BLaER1 (cell line): ENCODE measurements around the gene MFSD11.
A peak's percentile ranks its signal among the peaks of the same experiment; 100 is the strongest.
"Not testable (repeated sequence)": the region's sequence is repeated elsewhere in the genome, so short reads cannot be mapped to it uniquely, and the experiment has no call there.

ENCODE experiments used
- H3K27ac ChIP-seq: shearing (Covaris generic); formaldehyde crosslinking; 2 replicates; pipeline ENCODE4 v1.8.1; 2022
- H3K27me3 ChIP-seq: shearing (Covaris generic); formaldehyde crosslinking; 2 replicates; pipeline ENCODE4 v1.8.1; 2022
- H3K36me3 ChIP-seq: shearing (Covaris generic); formaldehyde crosslinking; 2 replicates; pipeline ENCODE4 v1.8.1; 2022
- H3K4me1 ChIP-seq: shearing (Covaris generic); formaldehyde crosslinking; 2 replicates; pipeline ENCODE4 v1.8.1; 2022
- H3K4me2 ChIP-seq: shearing (Covaris generic); formaldehyde crosslinking; 2 replicates; pipeline ENCODE4 v1.8.1; 2022
- H3K4me3 ChIP-seq: shearing (Covaris generic); formaldehyde crosslinking; 2 replicates; pipeline ENCODE4 v1.8.1; 2022
- H3K9ac ChIP-seq: shearing (Covaris generic); formaldehyde crosslinking; 2 replicates; pipeline ENCODE4 v1.8.1; 2022
- H3K9me3 ChIP-seq: shearing (Covaris generic); formaldehyde crosslinking; 2 replicates; pipeline ENCODE4 v1.8.1; 2022
- H4K20me1 ChIP-seq: shearing (Covaris generic); formaldehyde crosslinking; 2 replicates; pipeline ENCODE4 v1.8.1; 2022
- Cebpa-rat ChIP-seq: shearing (Covaris generic); IDR thresholded peaks from 2 replicates; pipeline ENCODE4 v1.8.1; 2022

MFSD11 gene

GRCh38 chr17:76757256-76757655 lies 19.3 kb downstream of the MFSD11 start:
- no peak for TF ChIP-seq Cebpa-rat
- Histone ChIP-seq H4K20me1 (no peaks in the 10 kb centered on the region), H3K9me3 (peaks cover 9% of the 10 kb centered on the region; the same call in 1 of the 2 replicates), H3K4me2 (no peak overlapping the region), H3K4me3 (no peak overlapping the region), H3K27me3 (no peaks in the 10 kb centered on the region), H3K4me1 (peaks cover 9% of the 10 kb centered on the region), H3K27ac (no peak overlapping the region), H3K9ac (no peak overlapping the region), H3K36me3 (peaks cover 63% of the 10 kb centered on the region)

GRCh38 chr17:76758570-76758969 lies 20.7 kb downstream of the MFSD11 start:
- H3K27ac ChIP-seq = no peak overlapping the region
- peaks cover 11% of the 10 kb centered on the region; the same call in 1 of the 2 replicates for H3K9me3 ChIP-seq
- H3K4me1 ChIP-seq = peaks cover 3% of the 10 kb centered on the region
- H3K36me3 ChIP-seq = peaks cover 75% of the 10 kb centered on the region
- no peak overlapping the region for H3K4me2 ChIP-seq
- H4K20me1 ChIP-seq = no peaks in the 10 kb centered on the region
- TF ChIP-seq Cebpa-rat = no peak
- H3K9ac ChIP-seq = no peak overlapping the region
- H3K4me3 ChIP-seq = no peak overlapping the region
- H3K27me3 ChIP-seq = no peaks in the 10 kb centered on the region

GRCh38 chr17:76772842-76773525 lies 35.1 kb downstream of the MFSD11 start:
- peaks cover 15% of the 10 kb centered on the region for H3K4me1 ChIP-seq
- 0 out of 2 replicates have a peak overlapping the region, but pooled peaks have one; percentile 1 for H3K4me3 ChIP-seq
- H3K27me3 ChIP-seq = no peaks in the 10 kb centered on the region
- peaks cover 81% of the 10 kb centered on the region for H3K36me3 ChIP-seq
- peak overlapping the region; percentile 67 for H3K4me2 ChIP-seq
- no peak for TF ChIP-seq Cebpa-rat
- H3K9me3 ChIP-seq = peaks cover 21% of the 10 kb centered on the region
- peak overlapping the region; percentile 20; the same call in 1 of the 2 replicates for H3K27ac ChIP-seq
- H4K20me1 ChIP-seq = no peaks in the 10 kb centered on the region
- no peak overlapping the region for H3K9ac ChIP-seq

DNA sequence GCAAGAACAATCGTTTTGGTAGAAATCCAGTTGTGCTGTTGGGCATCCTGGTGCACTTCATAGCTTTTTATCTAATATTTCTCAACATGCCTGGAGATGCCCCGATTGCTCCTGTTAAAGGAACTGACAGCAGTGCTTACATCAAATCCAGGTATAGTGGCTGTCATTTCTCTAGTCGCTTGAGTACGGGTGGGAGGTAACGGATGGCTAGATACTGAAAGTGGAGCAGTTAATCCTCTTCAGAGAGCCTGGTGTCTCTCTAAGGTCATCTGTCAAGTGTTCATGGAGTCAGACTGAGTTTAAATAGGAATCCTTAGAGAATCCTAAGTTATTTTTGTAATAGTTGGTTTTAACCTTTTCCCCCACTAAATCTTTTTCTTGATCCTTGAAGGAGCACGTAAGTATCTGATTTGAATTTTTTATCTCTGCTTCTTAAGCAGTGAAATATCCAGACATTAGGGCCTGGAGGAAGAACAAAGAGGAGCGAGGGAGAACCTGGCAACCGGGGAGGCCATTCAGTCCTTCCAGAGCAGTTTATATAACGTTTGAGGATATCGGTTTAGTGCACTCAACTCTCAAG lies 37.2 kb downstream of the MFSD11 start:
- peaks cover 15% of the 10 kb centered on the region for H3K4me1 ChIP-seq
- no peak overlapping the region for H3K4me3 ChIP-seq
- H3K27ac ChIP-seq = no peak overlapping the region
- no peaks in the 10 kb centered on the region for H3K27me3 ChIP-seq
- H3K36me3 ChIP-seq = peaks cover 73% of the 10 kb centered on the region
- 0 out of 2 replicates have a peak, but pooled peaks cover 5% of the 10 kb centered on the region for H3K9me3 ChIP-seq
- H3K4me2 ChIP-seq = no peak overlapping the region
- no peak for TF ChIP-seq Cebpa-rat
- no peak overlapping the region for H3K9ac ChIP-seq
- H4K20me1 ChIP-seq = no peaks in the 10 kb centered on the region

DNA sequence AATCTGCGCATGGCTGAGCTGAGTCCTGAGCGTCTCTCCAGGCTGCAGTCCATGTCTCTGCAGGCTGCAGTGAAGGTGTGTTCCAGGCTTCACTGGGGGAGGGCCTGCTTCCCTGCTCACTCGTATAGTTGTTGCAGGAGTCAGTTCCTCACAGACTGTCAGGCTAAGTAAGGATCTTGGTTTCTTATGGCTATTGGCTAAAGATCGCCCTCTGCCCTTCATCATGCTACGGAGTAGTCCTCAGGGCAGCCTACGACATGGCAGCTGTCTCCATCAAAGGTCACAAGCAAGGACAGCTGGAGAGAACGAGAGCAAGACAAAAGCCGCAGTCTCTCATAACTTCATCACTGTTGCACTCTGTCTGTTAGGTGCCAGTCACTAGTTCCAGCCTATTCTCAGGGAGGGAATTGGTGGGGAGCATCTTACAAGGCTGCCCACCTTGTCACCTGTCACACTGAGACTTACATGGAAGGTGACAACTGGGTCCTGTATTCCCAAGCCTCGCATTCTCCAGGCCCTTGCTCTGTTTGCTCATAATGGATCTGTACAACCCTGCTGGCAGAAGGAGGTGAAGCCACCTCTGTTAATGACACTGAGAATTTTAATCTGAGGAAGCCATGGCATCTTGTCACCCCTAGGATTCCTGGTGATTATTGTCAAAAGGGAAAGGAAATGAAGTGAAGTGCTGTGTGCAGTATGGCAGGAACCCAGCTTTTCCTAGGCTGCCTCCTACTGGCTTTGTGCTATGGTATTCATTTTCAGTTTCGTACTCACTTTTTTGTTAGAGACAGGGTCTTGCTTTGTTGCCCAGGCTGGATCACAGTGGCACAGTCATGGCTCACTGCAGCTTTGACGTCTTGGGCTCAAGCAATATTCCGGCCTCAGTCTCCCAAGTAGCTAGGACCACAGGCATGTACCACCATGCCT lies 43.4 kb downstream of the MFSD11 start:
- no peaks in the 10 kb centered on the region for H3K27me3 ChIP-seq
- peaks cover 41% of the 10 kb centered on the region for H3K36me3 ChIP-seq
- H3K9me3 ChIP-seq = no peaks in the 10 kb centered on the region
- no peak overlapping the region for H3K4me2 ChIP-seq
- TF ChIP-seq Cebpa-rat = no peak
- H3K4me1 ChIP-seq = peaks cover 33% of the 10 kb centered on the region
- H3K9ac ChIP-seq = no peak overlapping the region
- no peaks in the 10 kb centered on the region for H4K20me1 ChIP-seq
- no peak overlapping the region for H3K4me3 ChIP-seq
- no peak overlapping the region for H3K27ac ChIP-seq

- Histone ChIP-seq H3K27ac (peak overlapping the region; percentile 75), H3K36me3 (peaks cover 23% of the 10 kb centered on the region), H3K4me1 (peaks cover 41% of the 10 kb centered on the region), H3K4me2 (peak overlapping the region; percentile 80), H3K9ac (peak overlapping the region; percentile 30; the same call in 1 of the 2 replicates), H3K4me3 (no peak overlapping the region), H4K20me1 (no peaks in the 10 kb centered on the region), H3K27me3 (no peaks in the 10 kb centered on the region), H3K9me3 (no peaks in the 10 kb centered on the region)
- no peak for TF ChIP-seq Cebpa-rat
Measured at GRCh38 chr17:76783146-76783545, 45.2 kb downstream of the MFSD11 start.

- peak overlapping the region; percentile 6; the same call in 1 of the 2 replicates for H3K27ac ChIP-seq
- peaks cover 6% of the 10 kb centered on the region; the same call in 1 of the 2 replicates for H3K9me3 ChIP-seq
- H3K4me1 ChIP-seq = peaks cover 53% of the 10 kb centered on the region
- H3K4me2 ChIP-seq = no peak overlapping the region
- H3K27me3 ChIP-seq = no peaks in the 10 kb centered on the region
- no peak overlapping the region for H3K9ac ChIP-seq
- H3K36me3 ChIP-seq = 0 out of 2 replicates have a peak, but pooled peaks cover 15% of the 10 kb centered on the region
- no peak for TF ChIP-seq Cebpa-rat
- H3K4me3 ChIP-seq = no peak overlapping the region
- no peaks in the 10 kb centered on the region for H4K20me1 ChIP-seq
Measured at GRCh38 chr17:76784926-76785325, 47.0 kb downstream of the MFSD11 start.

DNA sequence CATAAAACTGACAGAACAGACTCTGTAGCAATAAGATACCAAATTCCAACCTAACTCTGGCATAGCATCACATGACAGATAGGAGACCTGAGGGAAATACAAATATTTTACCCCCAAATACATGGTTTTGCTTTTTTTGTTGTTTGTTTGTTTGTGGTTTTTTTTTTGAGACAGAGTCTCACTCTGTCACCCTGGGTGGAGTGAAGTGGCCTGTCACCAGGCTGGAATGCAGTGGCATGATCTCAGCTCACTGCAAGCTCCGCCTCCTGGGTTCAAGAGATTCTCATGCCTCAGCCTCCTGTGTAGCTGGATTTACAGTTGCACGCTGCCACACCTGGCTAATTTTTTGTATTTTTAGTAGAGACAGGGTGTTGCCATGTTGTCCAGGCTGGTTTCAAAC lies 49.9 kb downstream of the MFSD11 start:
- H3K9ac ChIP-seq, H3K36me3 ChIP-seq, H4K20me1 ChIP-seq, H3K27ac ChIP-seq, H3K9me3 ChIP-seq, H3K4me3 ChIP-seq, H3K4me2 ChIP-seq, H3K27me3 ChIP-seq: not testable (repeated sequence)
- peaks cover 59% of the 10 kb centered on the region for H3K4me1 ChIP-seq

GRCh38 chr17:76789235-76789788 lies 51.4 kb downstream of the MFSD11 start:
- Histone ChIP-seq H3K4me2 (peak overlapping the region; percentile 27), H3K4me3 (no peak overlapping the region), H3K9me3 (peaks cover 6% of the 10 kb centered on the region; the same call in 1 of the 2 replicates), H3K36me3 (0 out of 2 replicates have a peak, but pooled peaks cover 4% of the 10 kb centered on the region), H3K27ac (no peak overlapping the region), H4K20me1 (no peaks in the 10 kb centered on the region), H3K9ac (no peak overlapping the region), H3K4me1 (peaks cover 46% of the 10 kb centered on the region), H3K27me3 (no peaks in the 10 kb centered on the region)
- no peak for TF ChIP-seq Cebpa-rat
